H9 (cell line): ENCODE data around the gene TPGS1. TPM values are rescaled to one million over a fixed set of nuclear protein-coding genes. Genes with fewer than 3 reads are reported as not detected.

ENCODE experiments used
- DNase-seq: peaks from one replicate; pipeline ENCODE4 v3.0.0-alpha.2; 2017
- H2AFZ ChIP-seq: one replicate; pipeline ENCODE4 v1.6.1; 2013; ENCODE audit warnings: mild to moderate bottlenecking, low read length, control low read depth, moderate library complexity
- H2AK5ac ChIP-seq: 2 replicates; pipeline ENCODE4 v1.6.1; 2013; ENCODE audit warnings: low read length, control low read depth, mixed read lengths; ENCODE audit not compliant: insufficient read length
- H2BK120ac ChIP-seq: one replicate; pipeline ENCODE4 v1.6.1; 2013; ENCODE audit warnings: low read depth, mild to moderate bottlenecking, low read length, control low read depth, inconsistent platforms; ENCODE audit not compliant: poor library complexity, severe bottlenecking
- H2BK12ac ChIP-seq: 2 replicates; pipeline ENCODE4 v1.6.1; 2013; ENCODE audit warnings: low read length, control low read depth, mixed read lengths, low read depth; ENCODE audit not compliant: insufficient read length
- H2BK15ac ChIP-seq: 2 replicates; pipeline ENCODE4 v1.6.1; 2013; ENCODE audit warnings: low read depth, low read length, control low read depth
- H2BK20ac ChIP-seq: one replicate; pipeline ENCODE4 v1.6.1; 2013; ENCODE audit warnings: low read depth, mild to moderate bottlenecking, low read length, control low read depth, inconsistent platforms; ENCODE audit not compliant: poor library complexity, severe bottlenecking
- H2BK5ac ChIP-seq: 2 replicates; pipeline ENCODE4 v1.6.1; 2013; ENCODE audit warnings: low read length, control low read depth, mixed read lengths; ENCODE audit not compliant: insufficient read length
- H3K14ac ChIP-seq: 2 replicates; pipeline ENCODE4 v1.6.1; 2013; ENCODE audit warnings: low read length, control low read depth; ENCODE audit not compliant: insufficient read depth
- H3K18ac ChIP-seq: 2 replicates; pipeline ENCODE4 v1.6.1; 2013; ENCODE audit warnings: low read depth, mild to moderate bottlenecking, mixed read lengths, low read length, control low read depth; ENCODE audit not compliant: insufficient read length
- H3K23ac ChIP-seq: 2 replicates; pipeline ENCODE4 v1.6.1; 2013; ENCODE audit warnings: low read length, control low read depth, mixed read lengths, low read depth; ENCODE audit not compliant: insufficient read length
- H3K23me2 ChIP-seq: 2 replicates; pipeline ENCODE4 v1.6.1; 2013; ENCODE audit warnings: low read depth, mild to moderate bottlenecking, mixed read lengths, low read length, control low read depth; ENCODE audit not compliant: insufficient read length, poor library complexity, severe bottlenecking
- H3K27ac ChIP-seq: 2 replicates; pipeline ENCODE4 v1.5.1; 2013; ENCODE audit warnings: low read length, control low read depth, mixed read lengths, low read depth; ENCODE audit not compliant: insufficient read length
- H3K27me3 ChIP-seq: 2 replicates; pipeline ENCODE4 v1.6.1; 2013; ENCODE audit warnings: low read length, control low read depth, inconsistent platforms; ENCODE audit not compliant: insufficient read depth
- H3K4ac ChIP-seq: 2 replicates; pipeline ENCODE4 v1.6.1; 2013; ENCODE audit warnings: low read depth, mild to moderate bottlenecking, control low read depth, inconsistent platforms, low read length, moderate library complexity
- H3K4me1 ChIP-seq: 2 replicates; pipeline ENCODE4 v1.6.1; 2013; ENCODE audit warnings: low read length, control low read depth, inconsistent platforms; ENCODE audit not compliant: insufficient read depth
- H3K4me2 ChIP-seq: 2 replicates; pipeline ENCODE4 v1.6.1; 2013; ENCODE audit warnings: low read length, control low read depth, mixed read lengths; ENCODE audit not compliant: insufficient read length, insufficient read depth
- H3K56ac ChIP-seq: 2 replicates; pipeline ENCODE4 v1.6.1; 2013; ENCODE audit warnings: low read depth, mild to moderate bottlenecking, mixed read lengths, low read length, control low read depth; ENCODE audit not compliant: insufficient read length
- H3K79me1 ChIP-seq: 2 replicates; pipeline ENCODE4 v1.6.1; 2013; ENCODE audit warnings: low read depth, mild to moderate bottlenecking, moderate library complexity, low read length, control low read depth, inconsistent platforms; ENCODE audit not compliant: insufficient read depth, poor library complexity, severe bottlenecking
- H3K79me2 ChIP-seq: 2 replicates; pipeline ENCODE4 v1.6.1; 2013; ENCODE audit warnings: low read length, control low read depth, inconsistent platforms; ENCODE audit not compliant: insufficient read depth
- H3K9ac ChIP-seq: 2 replicates; pipeline ENCODE4 v1.6.1; 2013; ENCODE audit warnings: low read length, control low read depth, mixed read lengths; ENCODE audit not compliant: insufficient read length; ENCODE audit errors: extremely low read depth
- H3K9me3 ChIP-seq: one replicate; pipeline ENCODE4 v1.6.1; 2013; ENCODE audit warnings: low read depth, low read length, inconsistent platforms; ENCODE audit not compliant: control insufficient read depth
- H3T11ph ChIP-seq: one replicate; pipeline ENCODE4 v1.6.1; 2013; ENCODE audit warnings: mild to moderate bottlenecking, low read length, control low read depth, inconsistent platforms
- H4K20me1 ChIP-seq: one replicate; pipeline ENCODE4 v1.6.1; 2013; ENCODE audit not compliant: control insufficient read depth, insufficient read length, insufficient read depth
- H4K5ac ChIP-seq: 2 replicates; pipeline ENCODE4 v1.6.1; 2013; ENCODE audit warnings: low read depth, mild to moderate bottlenecking, mixed read lengths, low read length, control low read depth; ENCODE audit not compliant: insufficient read length
- H4K8ac ChIP-seq: replicated peaks from 2 replicates; pipeline ENCODE4 v1.6.1; 2013; ENCODE audit warnings: low read length, control low read depth, mixed read lengths, low read depth; ENCODE audit not compliant: insufficient read length
- H4K91ac ChIP-seq: 2 replicates; pipeline ENCODE4 v1.6.1; 2013; ENCODE audit warnings: low read depth, mild to moderate bottlenecking, moderate library complexity, mixed read lengths, low read length, control low read depth; ENCODE audit not compliant: insufficient read length
- H3K27ac Mint-ChIP-seq, 3 experiments: 2 replicates in 2 of 3; 3 replicates in 1 of 3; pipeline ENCODE4 v1.8.0; 2020 to 2021; ENCODE audit warnings: mixed read lengths in 3 of 3, mild to moderate bottlenecking in 1 of 3, moderate library complexity in 1 of 3
- H3K27me3 Mint-ChIP-seq: 2 replicates; pipeline ENCODE4 v1.8.0; 2021; ENCODE audit warnings: low read depth, mild to moderate bottlenecking, moderate library complexity, mixed read lengths
- H3K36me3 Mint-ChIP-seq, 3 experiments: 2 replicates in 2 of 3; 3 replicates in 1 of 3; pipeline ENCODE4 v1.8.0; 2020 to 2021; ENCODE audit warnings: low read depth in 3 of 3, mixed read lengths in 3 of 3; ENCODE audit not compliant: insufficient read depth in 1 of 3
- H3K4me1 Mint-ChIP-seq, 2 experiments: 2 replicates each; pipeline ENCODE4 v1.8.0; 2020; ENCODE audit warnings: mixed read lengths in 2 of 2
- H3K4me3 Mint-ChIP-seq, 2 experiments: 2 replicates in 1 of 2; 3 replicates in 1 of 2; pipeline ENCODE4 v1.8.0; 2020 to 2021; ENCODE audit warnings: mild to moderate bottlenecking in 2 of 2, mixed read lengths in 2 of 2, moderate library complexity in 1 of 2
- H3K9me3 Mint-ChIP-seq, 2 experiments: 2 replicates in 1 of 2; 3 replicates in 1 of 2; pipeline ENCODE4 v1.8.0; 2020; ENCODE audit warnings: mild to moderate bottlenecking in 2 of 2, mixed read lengths in 2 of 2, moderate library complexity in 1 of 2
- WGBS: extraction: QIAGEN DNeasy Blood & Tissue Kit; methylation state at CpG from one replicate; pipeline ENCODE4 v1.1.7; 2013; ENCODE audit warnings: missing lambda C conversion rate, low lambda C conversion rate, mixed read lengths; ENCODE audit not compliant: insufficient read length; ENCODE audit errors: extremely low coverage; 5-methylcytosine and 5-hydroxymethylcytosine counted together
- total RNA-seq: library from RNA; stranded (reverse); gene quantifications from 2 replicates; pipeline ENCODE4 v1.2.1, GENCODE V29; 2021
- TF ChIP-seq, protein P1 (sequence below): fragments of 200-600 bp; sonication (generic); conservative IDR thresholded peaks from 3 replicates; pipeline ENCODE4 v1.8.0; 2021; ENCODE audit warnings: antibody characterized with exemption, mild to moderate bottlenecking

TPGS1 gene
- total RNA-seq, 1 experiment from 2014 or later, result 7.4 TPM

GRCh38 chr19:474126-475078 is 32.9 kb upstream of the TPGS1 start:
- Histone ChIP-seq H3K14ac (no peak overlapping the region; the same call in 1 of the 2 replicates), H2BK120ac (no peak overlapping the region), H3K79me1 (no peaks in the 10 kb centered on the region), H2BK20ac (no peak overlapping the region), H3T11ph (no peak overlapping the region), H3K9ac (no peak overlapping the region), H2BK12ac (no peak overlapping the region), H3K4me1 (no peaks in the 10 kb centered on the region), H3K79me2 (no peaks in the 10 kb centered on the region), H3K27ac (no peak overlapping the region), H3K27me3 (no peaks in the 10 kb centered on the region), H3K4me2 (no peak overlapping the region), H3K9me3 (no peaks in the 10 kb centered on the region), H3K4ac (no peak overlapping the region), H3K23ac (no peak overlapping the region), H4K91ac (no peak overlapping the region), H3K56ac (no peak overlapping the region), H3K18ac (no peak overlapping the region), H2BK15ac (no peak overlapping the region), H4K20me1 (no peaks in the 10 kb centered on the region), H3K23me2 (no peaks in the 10 kb centered on the region), H2BK5ac (no peak overlapping the region), H4K5ac (no peak overlapping the region), H4K8ac (no peak overlapping the region), H2AFZ (no peak overlapping the region), H2AK5ac (no peak overlapping the region)
- no peaks in the 10 kb centered on the region for H3K36me3 Mint-ChIP-seq
- TF ChIP-seq, protein P1, sequence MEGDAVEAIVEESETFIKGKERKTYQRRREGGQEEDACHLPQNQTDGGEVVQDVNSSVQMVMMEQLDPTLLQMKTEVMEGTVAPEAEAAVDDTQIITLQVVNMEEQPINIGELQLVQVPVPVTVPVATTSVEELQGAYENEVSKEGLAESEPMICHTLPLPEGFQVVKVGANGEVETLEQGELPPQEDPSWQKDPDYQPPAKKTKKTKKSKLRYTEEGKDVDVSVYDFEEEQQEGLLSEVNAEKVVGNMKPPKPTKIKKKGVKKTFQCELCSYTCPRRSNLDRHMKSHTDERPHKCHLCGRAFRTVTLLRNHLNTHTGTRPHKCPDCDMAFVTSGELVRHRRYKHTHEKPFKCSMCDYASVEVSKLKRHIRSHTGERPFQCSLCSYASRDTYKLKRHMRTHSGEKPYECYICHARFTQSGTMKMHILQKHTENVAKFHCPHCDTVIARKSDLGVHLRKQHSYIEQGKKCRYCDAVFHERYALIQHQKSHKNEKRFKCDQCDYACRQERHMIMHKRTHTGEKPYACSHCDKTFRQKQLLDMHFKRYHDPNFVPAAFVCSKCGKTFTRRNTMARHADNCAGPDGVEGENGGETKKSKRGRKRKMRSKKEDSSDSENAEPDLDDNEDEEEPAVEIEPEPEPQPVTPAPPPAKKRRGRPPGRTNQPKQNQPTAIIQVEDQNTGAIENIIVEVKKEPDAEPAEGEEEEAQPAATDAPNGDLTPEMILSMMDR, result no peak
- H3K9me3 Mint-ChIP-seq, result no peaks in the 10 kb centered on the region
- peaks cover 5% of the 10 kb centered on the region for H3K27me3 Mint-ChIP-seq
- H3K4me3 Mint-ChIP-seq, result no peak overlapping the region
- no CpG with 5 or more reads among the region's 57 CpGs for WGBS
- no peak for DNase-seq
- no peak overlapping the region for H3K27ac Mint-ChIP-seq
- H3K4me1 Mint-ChIP-seq, result peaks cover 3 to 13% of the 10 kb centered on the region in 2 experiments
